Ecto neural progenitor cell (in vitro differentiated cells): ENCODE measurements around the gene ARHGAP22.

Source experiments
- DNase-seq: peaks from one replicate; pipeline ENCODE4 v3.0.0-alpha.2; 2018; ENCODE audit warnings: low spot score

Gene ARHGAP22

GRCh38 chr10:48633381-48634197 lies 28.7 kb upstream of the ARHGAP22 start:
- DNase-seq, result no peak

DNA sequence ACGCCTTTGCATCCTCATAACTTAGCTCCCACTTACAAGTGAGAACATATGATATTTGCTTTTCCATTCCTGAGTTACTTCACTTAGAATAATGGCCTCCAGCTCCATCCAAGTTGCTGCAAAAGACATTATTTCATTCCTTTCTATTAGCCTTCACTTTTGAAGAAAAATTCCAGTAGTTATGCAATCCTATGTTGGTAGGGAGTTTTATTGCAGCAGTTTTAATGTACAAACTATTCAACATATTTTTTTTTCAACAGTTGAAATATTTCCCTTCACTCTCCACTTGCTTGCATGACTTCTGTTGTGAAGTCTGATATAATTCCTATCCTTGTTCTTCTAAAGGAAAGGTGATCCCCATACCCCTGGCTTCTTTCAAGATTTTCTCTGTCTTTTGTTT lies 27.3 kb upstream of the ARHGAP22 start:
- no peak for DNase-seq

- DNase-seq, result no peak
Measured at GRCh38 chr10:48627984-48628609, 23.2 kb upstream of the ARHGAP22 start.

- DNase-seq, result no peak
Measured at GRCh38 chr10:48626986-48627731, 22.3 kb upstream of the ARHGAP22 start.

DNA sequence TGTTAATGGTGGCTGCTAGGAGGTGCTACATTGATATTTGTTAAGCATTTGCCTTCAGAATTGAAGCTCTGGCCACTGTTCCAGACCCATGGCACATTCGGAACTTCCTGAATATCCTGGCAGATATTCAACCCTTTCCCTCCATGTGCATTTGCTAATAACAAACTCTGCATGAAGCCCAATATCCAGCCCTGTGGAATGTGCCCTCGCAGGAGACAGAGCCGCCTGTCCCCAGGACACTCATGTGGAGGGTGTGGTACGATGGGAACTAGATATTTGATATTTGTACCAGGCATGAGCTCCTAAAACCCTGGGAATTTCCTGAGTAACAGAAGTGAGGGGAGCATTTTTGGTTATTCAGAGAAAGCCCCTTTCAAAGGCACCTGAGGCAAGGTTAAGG lies 21.6 kb upstream of the ARHGAP22 start:
- no peak for DNase-seq

GRCh38 chr10:48625826-48626134 lies 20.9 kb upstream of the ARHGAP22 start:
- DNase-seq, result no peak

DNA sequence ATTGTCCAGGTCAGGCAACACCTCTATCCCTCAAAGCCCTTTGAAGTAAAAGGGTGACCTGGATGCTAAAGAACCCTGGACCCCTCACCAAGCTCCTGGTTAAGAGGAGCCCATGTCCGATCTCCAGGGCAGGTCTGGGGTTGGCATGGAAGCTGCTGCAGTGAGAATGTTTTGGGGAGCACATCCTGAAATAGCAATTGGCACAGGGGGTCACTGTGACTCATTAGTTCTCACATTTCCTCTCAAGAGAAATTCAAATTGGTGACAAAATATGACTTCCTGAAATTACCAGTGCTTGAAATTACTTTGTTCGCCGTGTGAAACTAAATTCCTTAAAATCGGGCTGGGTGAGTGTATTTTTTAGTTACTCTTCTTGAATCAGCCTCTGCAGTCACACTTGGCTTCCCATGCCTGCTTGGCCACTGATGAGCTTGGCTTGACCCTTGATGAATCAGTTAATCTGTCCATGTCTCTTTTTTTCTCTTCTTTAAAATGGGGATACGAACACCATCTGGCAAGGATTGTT lies 18.8 kb upstream of the ARHGAP22 start:
- DNase-seq, result no peak

- no peak for DNase-seq
Measured at GRCh38 chr10:48623009-48623408, 18.1 kb upstream of the ARHGAP22 start.

DNA sequence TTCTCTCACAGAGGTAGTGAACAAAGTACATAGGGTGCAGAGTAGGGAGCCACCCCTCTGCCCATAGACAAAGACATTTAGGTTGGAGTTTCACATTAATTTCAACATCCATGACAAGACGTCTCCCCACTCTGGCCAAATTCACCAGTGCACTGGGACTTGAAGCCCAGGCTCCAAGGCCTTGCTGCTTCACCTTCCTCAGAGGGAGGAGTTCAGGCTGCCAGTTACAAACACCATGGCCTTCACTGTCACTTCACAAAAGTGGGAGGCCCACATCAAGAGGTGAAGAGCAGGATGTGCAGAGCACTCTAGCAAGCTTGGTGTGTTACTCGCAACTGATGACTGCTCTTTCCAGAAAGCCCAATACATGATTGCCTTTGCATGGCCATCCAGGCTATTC lies 15.8 kb upstream of the ARHGAP22 start:
- no peak for DNase-seq

GRCh38 chr10:48616436-48616835 lies 11.6 kb upstream of the ARHGAP22 start:
- no peak for DNase-seq

GRCh38 chr10:48614481-48615390 lies 9.9 kb upstream of the ARHGAP22 start:
- DNase-seq, result no peak

- no peak for DNase-seq
Measured at GRCh38 chr10:48613016-48613415, 8.1 kb upstream of the ARHGAP22 start.

DNA sequence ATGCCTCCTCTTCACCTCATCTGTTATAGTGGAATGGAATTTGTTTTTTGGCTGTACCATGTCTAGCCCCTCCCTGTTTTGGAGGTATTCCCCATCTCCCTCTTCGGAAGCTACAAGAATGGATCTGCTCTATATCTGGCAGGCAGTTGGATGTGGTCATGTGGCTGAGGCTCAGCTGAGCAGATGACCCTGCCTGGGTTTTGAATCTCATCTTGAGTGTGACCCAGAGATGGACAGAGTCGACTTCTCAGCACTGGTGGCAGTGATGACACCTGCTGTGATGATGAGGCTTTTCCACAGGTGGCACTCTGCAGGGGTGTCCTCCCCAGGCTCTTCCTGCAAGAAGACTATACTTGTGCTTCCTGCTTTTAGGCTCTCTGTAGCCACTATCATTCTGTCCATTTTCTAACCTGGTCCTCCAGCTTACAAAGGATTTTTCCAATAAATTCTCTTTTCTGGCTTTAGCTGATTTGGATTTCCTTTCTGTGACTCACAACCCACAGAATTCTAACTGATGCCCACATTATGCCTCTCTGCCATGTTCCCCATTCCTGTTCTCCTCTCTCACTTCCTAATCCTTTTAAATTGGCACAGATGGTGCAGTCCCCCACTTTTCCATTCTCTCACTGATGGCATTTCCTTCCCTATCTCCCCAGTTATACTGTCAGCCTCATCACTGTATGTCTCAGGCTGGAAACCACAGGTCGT lies 7.5 kb upstream of the ARHGAP22 start:
- DNase-seq, result peak; percentile 13

- DNase-seq, result peak; percentile 15
Measured at GRCh38 chr10:48611133-48611532, 6.3 kb upstream of the ARHGAP22 start.

DNA sequence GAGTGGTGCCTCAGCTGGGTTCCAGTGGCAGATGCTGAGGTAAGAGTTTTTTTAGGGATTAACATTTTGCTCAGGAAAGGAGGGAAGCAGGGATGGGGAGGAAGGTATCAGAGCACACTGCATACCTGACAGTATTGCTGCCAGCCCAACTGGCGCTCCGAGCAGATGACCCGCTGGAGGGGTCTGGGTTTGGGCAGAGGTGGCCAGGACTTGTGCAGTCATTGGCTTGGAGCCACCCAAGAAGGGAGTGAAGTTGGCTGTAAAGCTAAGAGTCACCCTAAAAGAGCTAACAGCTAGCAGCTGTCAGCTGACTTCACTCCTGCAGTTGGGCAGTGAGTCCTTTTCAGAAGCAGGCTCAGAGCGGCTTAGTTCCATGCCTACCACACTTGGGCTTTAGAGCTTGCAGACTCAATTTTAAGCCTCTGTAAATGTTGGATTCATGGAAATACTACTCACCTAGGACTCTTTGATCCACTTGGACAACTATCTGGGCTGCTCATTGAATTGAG lies 5.8 kb upstream of the ARHGAP22 start:
- peak; percentile 29 for DNase-seq

- DNase-seq, result peak; percentile 27
Measured at GRCh38 chr10:48609899-48610584, 5.2 kb upstream of the ARHGAP22 start.

GRCh38 chr10:48609441-48609840 lies 4.6 kb upstream of the ARHGAP22 start:
- peak; percentile 11 for DNase-seq

DNA sequence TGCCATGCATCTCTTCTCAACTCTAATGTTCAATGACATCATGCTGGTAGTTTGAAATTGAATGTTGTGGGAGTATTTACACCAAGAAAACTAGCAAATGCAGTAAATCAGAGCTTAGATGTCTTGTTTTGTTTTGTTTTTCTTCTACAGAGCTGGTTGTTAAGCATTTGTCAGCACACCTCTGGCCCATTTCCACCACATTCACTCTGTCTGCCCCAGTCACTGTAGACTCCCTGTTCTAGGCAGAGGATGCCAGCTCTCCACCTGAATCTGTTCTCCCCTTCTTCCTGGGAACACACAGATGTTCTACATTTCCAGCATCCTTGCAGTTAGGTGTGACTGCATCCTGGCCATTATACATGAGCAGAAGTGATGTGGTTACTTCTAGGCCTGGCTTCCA lies 4.1 kb upstream of the ARHGAP22 start:
- no peak for DNase-seq

DNA sequence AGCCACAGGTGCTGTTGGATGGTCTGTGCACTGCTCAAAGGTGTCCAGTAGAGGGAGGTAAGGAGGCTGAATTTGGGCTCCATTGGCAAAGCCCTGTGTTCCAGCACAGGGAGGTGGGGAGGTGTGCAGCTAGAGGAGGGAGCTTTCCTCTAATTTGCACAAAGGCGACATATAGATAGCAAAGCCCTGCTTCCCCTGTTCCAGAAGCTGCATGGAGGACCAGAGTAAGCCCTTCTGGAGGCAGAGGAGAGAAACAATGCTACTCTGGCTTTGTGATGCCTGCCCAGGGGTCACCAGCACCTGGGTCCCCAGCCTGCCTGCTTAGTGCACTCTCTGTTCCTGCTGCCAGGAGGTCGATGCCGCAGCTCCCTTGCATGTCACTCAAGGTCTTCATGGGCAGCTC lies 3.4 kb upstream of the ARHGAP22 start:
- DNase-seq, result peak; percentile 57
